ENCODE results near the gene DBNL.

- TF ChIP-seq POLR2AphosphoS5 (IDR thresholded peaks at IDR 0.05) (no peak), CTCF (IDR thresholded peaks at IDR 0.05) (no peak), POLR2A (IDR thresholded peaks at IDR 0.05) (no peak)
Observed at GRCh38 chr7:44045226-44046014, 918 bp downstream of the DBNL start.
